Stimulated activated CD4-positive, alpha-beta T cell treated with anti-CD3 and anti-CD28 coated beads, Interleukin-4, amount 100 ng/mL, for 24 hours (primary cell): Measurements from ENCODE around the gene PRC1.

ENCODE experiments used
- DNase-seq: peaks from one replicate; pipeline ENCODE4 v3.0.0-alpha.2; 2020

Gene PRC1

GRCh38 chr15:90954712-90955623 lies 39.4 kb downstream of the PRC1 start, which contains the start of gene RCCD1:
RCCD1 (plus strand) TSS chr15:90954884; CDS start chr15:90956735, 1,851 bp downstream.
- DNase-seq: peak; percentile 91

DNA sequence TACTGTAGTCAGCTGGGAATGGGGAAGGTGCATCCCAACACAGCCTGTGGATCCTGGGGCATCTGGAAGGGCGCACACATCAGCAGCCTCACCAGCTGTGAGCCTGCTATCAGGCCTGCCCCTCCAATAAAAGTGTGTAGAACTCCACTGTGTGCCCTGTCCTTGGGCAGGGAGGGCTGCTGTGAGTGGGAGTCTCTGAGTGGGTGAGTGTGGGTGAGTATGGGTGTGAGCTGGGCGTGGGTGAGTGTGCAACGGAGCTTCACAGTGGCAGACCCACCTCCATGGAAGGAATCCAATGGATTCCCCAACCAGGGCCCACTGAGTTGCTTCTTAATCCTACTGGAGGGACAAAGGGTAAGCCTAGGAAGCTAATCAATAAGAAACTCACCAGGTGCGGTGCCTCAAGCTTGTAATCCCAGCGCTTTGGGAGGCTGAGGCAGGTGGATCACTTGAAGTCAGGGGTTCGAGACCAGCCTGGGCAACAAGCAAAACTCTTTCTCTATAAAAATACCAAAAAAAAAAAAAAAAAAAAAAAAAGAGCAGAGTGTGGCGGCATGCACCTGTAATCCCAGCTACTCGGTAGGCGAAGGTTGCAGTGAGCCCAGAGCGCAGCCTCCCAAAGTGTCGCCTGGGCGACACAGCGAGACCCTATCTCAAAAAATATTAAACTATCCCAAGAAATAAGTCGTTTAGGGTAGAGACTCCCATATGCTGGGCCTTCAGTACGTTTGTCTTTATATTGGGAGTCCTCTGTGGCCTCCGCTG lies 40.2 kb downstream of the PRC1 start:
- no peak for DNase-seq

GRCh38 chr15:90952901-90953677 lies 41.2 kb downstream of the PRC1 start:
- no peak for DNase-seq

DNA sequence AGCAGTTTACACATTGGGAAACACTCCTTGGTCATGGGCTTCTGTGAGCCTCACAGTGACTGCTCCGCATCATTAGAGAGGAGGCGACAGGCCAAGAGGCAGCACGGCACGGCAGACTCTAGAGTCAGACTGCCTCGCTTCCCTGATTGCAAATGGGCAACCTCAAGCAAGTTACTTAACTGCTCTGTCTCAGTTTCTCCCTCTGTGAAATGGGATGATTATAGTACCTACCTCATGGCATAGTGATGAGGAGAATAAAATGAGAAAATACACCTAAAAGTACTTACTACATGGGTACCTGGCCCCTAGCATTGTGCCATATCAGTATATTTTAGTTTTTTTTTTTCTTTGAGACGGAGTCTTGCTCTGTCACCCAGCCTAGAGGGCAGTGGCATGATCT lies 43.7 kb downstream of the PRC1 start:
- DNase-seq: no peak

DNA sequence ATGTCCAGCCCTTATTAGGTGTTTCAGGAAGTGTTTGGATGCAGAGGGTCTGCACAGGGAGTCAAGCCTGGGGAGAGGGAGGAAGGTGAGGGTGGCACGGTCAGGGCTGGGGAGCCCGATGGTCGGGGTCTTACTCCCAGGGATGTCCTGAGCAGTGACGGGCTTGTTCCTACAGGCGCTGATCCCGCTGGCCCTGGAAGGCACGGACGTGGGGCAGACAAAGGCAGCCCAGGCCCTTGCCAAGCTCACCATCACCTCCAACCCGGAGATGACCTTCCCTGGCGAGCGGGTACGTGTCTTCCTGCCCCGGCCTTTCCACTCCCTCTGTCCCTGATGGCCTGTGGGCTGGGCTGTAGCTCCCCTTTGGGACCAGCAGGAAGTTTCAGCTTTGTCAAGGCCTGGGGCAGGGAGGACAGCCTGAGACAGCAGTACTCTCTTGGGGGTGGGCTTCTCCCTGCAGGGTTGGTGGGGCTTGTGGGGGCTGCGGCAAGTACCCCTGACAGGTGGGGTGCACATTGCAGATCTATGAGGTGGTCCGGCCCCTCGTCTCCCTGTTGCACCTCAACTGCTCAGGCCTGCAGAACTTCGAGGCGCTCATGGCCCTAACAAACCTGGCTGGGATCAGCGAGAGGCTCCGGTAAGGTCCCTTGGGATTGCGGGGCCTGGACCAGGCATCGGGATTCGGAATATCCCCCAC lies 44.2 kb downstream of the PRC1 start:
- no peak for DNase-seq

DNA sequence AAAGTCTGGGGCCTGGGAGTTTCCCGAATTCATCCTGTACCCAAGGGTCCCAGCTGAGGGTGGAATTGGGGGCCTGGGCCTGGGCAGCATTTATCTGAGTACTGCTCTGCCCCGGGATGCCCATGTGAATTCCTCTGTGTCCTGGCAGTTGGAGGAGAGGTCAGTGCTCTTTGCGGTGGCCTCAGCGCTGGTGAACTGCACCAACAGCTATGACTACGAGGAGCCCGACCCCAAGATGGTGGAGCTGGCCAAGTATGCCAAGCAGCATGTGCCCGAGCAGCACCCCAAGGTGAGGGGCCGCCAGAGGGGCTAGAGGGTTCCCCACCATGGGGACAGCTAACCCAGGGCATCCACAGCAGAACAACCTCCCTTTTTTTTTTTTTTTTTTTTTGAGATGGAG lies 45.8 kb downstream of the PRC1 start:
- DNase-seq: no peak

GRCh38 chr15:90947577-90948357 lies 46.6 kb downstream of the PRC1 start:
- DNase-seq: no peak

DNA sequence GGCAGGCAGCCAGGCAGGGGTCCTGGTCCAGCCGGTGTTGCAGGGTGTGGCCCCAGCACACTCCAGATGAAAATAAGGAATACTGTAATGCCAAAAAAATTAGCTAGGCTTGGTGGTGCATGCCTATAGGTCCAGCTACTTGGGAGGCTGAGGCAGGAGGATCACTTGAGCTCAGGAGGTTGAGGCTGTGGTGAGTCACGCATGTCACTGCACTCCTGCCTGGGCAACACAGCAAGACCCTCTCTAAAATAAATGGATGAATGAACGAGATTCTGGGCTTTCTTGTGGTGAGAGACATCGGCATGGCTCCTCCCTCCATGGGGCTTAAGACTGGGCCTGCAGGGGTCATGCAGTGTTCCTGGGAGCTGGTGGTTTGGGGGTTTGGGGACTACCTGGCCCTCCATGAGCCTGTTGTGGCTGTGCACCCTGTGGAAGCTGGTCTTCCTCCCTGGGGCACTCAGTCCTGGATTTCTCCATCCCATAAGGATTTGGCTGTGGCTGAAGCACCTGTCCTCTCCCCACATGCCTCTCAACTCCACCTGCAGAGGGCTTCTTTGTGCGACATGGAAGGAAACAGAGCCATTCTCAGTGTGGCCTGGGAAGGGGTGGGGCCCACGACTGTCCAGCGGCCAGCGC lies 47.3 kb downstream of the PRC1 start:
- DNase-seq: no peak

GRCh38 chr15:90946538-90946937 lies 47.8 kb downstream of the PRC1 start:
- no peak for DNase-seq

GRCh38 chr15:90945091-90945490 lies 49.2 kb downstream of the PRC1 start:
- no peak for DNase-seq

GRCh38 chr15:90942354-90943120 lies 51.8 kb downstream of the PRC1 start:
- DNase-seq: no peak

GRCh38 chr15:90941038-90941437 lies 53.3 kb downstream of the PRC1 start:
- no peak for DNase-seq

- DNase-seq: no peak
These were observed 54.6 kb downstream of the PRC1 start for GRCh38 chr15:90939756-90940155.

GRCh38 chr15:90938261-90938660 lies 56.1 kb downstream of the PRC1 start:
- no peak for DNase-seq

- no peak for DNase-seq
These were observed 57.5 kb downstream of the PRC1 start for GRCh38 chr15:90936823-90937222.

DNA sequence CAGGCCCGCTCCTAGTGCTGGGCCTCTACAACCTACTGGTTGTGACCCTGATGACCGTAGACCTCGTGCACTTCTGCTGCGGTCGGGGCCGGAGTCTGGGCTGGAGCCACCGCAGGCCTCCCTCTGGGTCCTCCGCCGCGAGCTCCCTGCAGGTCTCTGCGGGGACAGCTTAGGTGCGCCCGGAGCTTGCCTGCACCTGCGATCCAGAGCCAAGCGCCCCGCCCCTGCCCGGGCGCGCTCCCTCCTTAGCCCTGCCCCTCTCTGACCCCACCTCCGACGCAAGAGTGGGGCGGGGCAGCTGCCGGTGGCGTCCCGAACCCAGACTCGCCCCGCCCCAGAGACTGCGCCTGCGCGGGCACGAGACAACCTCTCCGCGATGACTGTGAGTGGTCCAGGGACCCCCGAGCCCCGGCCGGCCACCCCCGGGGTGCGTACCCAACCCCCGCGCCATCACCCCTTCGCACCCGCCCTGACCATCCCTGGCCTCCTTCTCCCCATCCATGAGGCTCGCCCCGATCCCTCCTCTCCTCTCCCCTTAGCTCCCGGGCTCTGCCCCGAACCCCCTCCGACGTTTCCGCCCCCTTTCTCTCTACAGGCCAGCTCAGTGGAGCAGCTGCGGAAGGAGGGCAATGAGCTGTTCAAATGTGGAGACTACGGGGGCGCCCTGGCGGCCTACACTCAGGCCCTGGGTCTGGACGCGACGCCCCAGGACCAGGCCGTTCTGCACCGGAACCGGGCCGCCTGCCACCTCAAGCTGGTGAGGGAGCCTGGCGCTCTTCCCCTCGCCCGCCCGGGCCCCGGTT lies 59.2 kb downstream of the PRC1 start, which contains the start of gene UNC45A:
TSS of gene UNC45A (plus strand) at position 337 of the 803 bp plus-strand sequence. CDS start at position 377, 40 bp downstream.
- DNase-seq: peak; percentile 96

DNA sequence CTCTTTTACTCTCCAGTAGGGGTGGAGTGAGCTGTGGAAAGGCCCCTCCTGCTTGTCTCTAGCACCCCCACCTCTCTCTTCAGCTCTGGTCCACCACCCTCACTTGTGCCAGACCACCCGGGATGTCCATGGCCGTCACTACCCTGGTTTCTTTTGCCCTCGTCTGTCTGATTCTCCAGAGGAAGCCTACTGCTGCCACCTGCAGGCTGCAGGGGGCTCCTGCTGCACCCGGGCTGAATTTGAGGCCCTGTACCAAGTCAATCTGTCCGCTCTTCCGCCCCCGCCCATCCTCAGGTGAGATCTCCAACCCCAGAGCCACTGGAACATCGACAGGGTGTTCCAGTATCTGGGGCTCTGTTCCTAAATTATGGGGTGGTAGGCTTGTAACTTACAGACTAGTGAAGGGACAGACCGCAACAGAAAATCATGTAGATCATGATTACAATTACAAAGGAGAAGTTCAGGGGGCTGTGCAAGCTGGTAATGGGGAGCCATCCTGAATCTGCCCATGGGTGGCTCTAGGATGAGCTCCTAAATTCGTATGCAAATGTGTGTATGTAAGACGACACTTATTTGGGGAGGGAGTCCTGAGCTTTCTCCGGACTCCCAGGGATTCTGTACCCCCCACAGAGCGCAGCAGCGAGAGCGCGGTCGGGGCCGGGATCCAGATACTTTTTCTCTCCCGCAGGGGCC lies 59.9 kb downstream of the PRC1 start:
- peak; percentile 88 for DNase-seq

DNA sequence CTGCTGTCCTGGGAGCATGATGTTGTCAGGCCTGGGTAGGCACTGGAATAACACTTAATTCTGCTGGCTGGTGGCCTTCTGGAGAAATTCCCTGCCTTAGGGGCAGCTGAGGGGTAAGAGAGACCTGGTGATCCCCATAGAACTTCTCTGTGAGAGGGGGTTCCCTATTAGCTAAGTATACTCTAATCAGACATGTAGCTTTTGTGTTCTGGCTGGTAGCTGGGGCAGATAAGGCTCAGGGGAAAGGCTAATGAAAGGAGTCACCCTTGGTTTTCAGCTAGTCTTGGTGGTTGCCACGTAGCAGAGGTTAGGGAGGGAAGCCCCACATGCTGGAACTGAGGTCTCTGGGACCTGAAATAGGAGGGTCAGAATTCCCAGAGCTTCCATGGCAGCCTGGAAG lies 61.0 kb downstream of the PRC1 start:
- DNase-seq: no peak

DNA sequence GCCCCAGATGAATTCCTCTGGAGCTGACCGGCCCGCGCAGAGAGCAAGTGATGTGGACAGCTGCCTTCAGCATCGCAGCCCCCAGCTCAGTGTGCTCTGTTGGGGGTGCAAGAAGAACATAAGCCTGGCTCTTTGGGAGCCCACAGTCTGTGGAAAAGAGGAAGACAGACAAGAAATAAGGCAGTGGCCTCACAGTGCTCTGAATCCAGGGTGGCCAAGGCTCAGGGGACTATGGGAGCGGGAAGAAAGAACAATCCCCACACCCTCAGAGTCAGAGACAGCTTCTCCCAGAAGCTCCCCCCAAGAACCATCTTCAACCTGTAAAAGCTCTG lies 61.7 kb downstream of the PRC1 start:
- DNase-seq: no peak
